IMR-90 (cell line): ENCODE measurements around the gene ABCC9. TPM values are rescaled to one million over a fixed set of nuclear protein-coding genes. Genes with fewer than 3 reads are reported as not detected.

Source experiments
- ATAC-seq: fragments of 200-7000 bp; cut with Tn5 transposase; 2 replicates; pipeline ENCODE4 v1.9.1; 2020; ENCODE audit warnings: low read depth, mild to moderate bottlenecking, moderate library complexity
- BruUV-seq: library from RNA; stranded (reverse); fragments of 400-500 nt; replicated peaks from 2 replicates; lab custom pipeline; 2021; lab: Mats Ljungman, UMichigan
- CTCF ChIA-PET: fragments of 300-600 bp; formaldehyde crosslinking; extraction: SDS; loops from one replicate; lab custom pipeline; 2021; ENCODE audit warnings: antibody characterized with exemption; lab: Yijun Ruan, JAX
- POLR2A ChIA-PET: fragments of 300-600 bp; sonication (Branson Sonifier 250); formaldehyde crosslinking; loops from one replicate; lab custom pipeline; 2022; ENCODE audit warnings: antibody characterized with exemption; ENCODE audit not compliant: unreplicated experiment; lab: Charles Lee
- DNase-seq: peaks from one replicate; pipeline ENCODE4 v3.0.0; 2013
- H2AFZ ChIP-seq: replicated peaks from 2 replicates; pipeline ENCODE3; 2013; ENCODE audit warnings: low read length, mild to moderate bottlenecking; ENCODE audit not compliant: poor library complexity
- H2AK5ac ChIP-seq: 2 replicates; pipeline ENCODE4 v1.6.1; 2013; ENCODE audit warnings: low read depth, low read length, inconsistent platforms
- H2AK9ac ChIP-seq: replicated peaks from 2 replicates; pipeline ENCODE3; 2013; ENCODE audit warnings: mild to moderate bottlenecking, low read depth, low read length, moderate library complexity; ENCODE audit not compliant: poor library complexity
- H2BK120ac ChIP-seq: 2 replicates; pipeline ENCODE4 v1.6.1; 2013; ENCODE audit warnings: low read depth, low read length, inconsistent platforms
- H2BK15ac ChIP-seq: 3 replicates; pipeline ENCODE4 v1.6.1; 2013; ENCODE audit warnings: low read depth, low read length, inconsistent platforms
- H2BK20ac ChIP-seq: 2 replicates; pipeline ENCODE4 v1.6.1; 2013; ENCODE audit warnings: low read depth, mild to moderate bottlenecking, inconsistent platforms, low read length, moderate library complexity
- H2BK5ac ChIP-seq: 2 replicates; pipeline ENCODE4 v1.6.1; 2013; ENCODE audit warnings: mild to moderate bottlenecking, low read depth, low read length, inconsistent platforms; ENCODE audit not compliant: poor library complexity, severe bottlenecking
- H3K14ac ChIP-seq: replicated peaks from 2 replicates; pipeline ENCODE4 v1.6.1; 2013; ENCODE audit warnings: low read depth, low read length, inconsistent platforms
- H3K18ac ChIP-seq: 2 replicates; pipeline ENCODE4 v1.6.1; 2013; ENCODE audit warnings: low read depth, low read length, control low read depth
- H3K23ac ChIP-seq: 2 replicates; pipeline ENCODE4 v1.6.1; 2013; ENCODE audit warnings: low read depth, low read length, inconsistent platforms
- H3K27ac ChIP-seq: 2 replicates; pipeline ENCODE4 v1.5.1; 2013; ENCODE audit warnings: mild to moderate bottlenecking, control low read depth, low read length; ENCODE audit not compliant: insufficient read depth
- H3K27me3 ChIP-seq: 2 replicates; pipeline ENCODE4 v1.6.1; 2013; ENCODE audit warnings: low read length; ENCODE audit not compliant: control insufficient read depth, insufficient read depth
- H3K36me3 ChIP-seq: 2 replicates; pipeline ENCODE4 v1.6.1; 2013; ENCODE audit warnings: low read length, mixed read lengths; ENCODE audit not compliant: control insufficient read depth, insufficient read depth
- H3K4ac ChIP-seq: 2 replicates; pipeline ENCODE4 v1.6.1; 2013; ENCODE audit warnings: low read depth, low read length, inconsistent platforms
- H3K4me1 ChIP-seq: 2 replicates; pipeline ENCODE4 v1.6.1; 2013; ENCODE audit warnings: low read length, mixed read lengths; ENCODE audit not compliant: control insufficient read depth, insufficient read depth
- H3K4me2 ChIP-seq: 2 replicates; pipeline ENCODE4 v1.6.1; 2013; ENCODE audit warnings: low read depth, mild to moderate bottlenecking, control low read depth, low read length, moderate library complexity
- H3K4me3 ChIP-seq: 2 replicates; pipeline ENCODE4 v1.5.1; 2013; ENCODE audit warnings: low read depth, mild to moderate bottlenecking, control low read depth, low read length, moderate library complexity; ENCODE audit not compliant: insufficient read depth
- H3K56ac ChIP-seq: 2 replicates; pipeline ENCODE4 v1.6.1; 2013; ENCODE audit warnings: low read length, inconsistent platforms; ENCODE audit not compliant: insufficient read depth; ENCODE audit errors: extremely low read depth
- H3K79me1 ChIP-seq, 2 experiments: 2 replicates each; pipeline ENCODE4 v1.6.1; 2013; ENCODE audit warnings: low read length in 2 of 2, inconsistent platforms in 1 of 2, low read depth in 1 of 2
- H3K9ac ChIP-seq: 2 replicates; pipeline ENCODE4 v1.6.1; 2013; ENCODE audit warnings: low read depth, low read length, control low read depth
- H3K9me1 ChIP-seq: 2 replicates; pipeline ENCODE4 v1.6.1; 2013; ENCODE audit warnings: low read length, inconsistent platforms; ENCODE audit not compliant: insufficient read depth
- H3K9me3 ChIP-seq: 2 replicates; pipeline ENCODE4 v1.6.1; 2013; ENCODE audit warnings: low read length; ENCODE audit not compliant: control insufficient read depth, insufficient read depth
- H4K20me1 ChIP-seq: 2 replicates; pipeline ENCODE4 v1.6.1; 2013; ENCODE audit warnings: low read length, inconsistent platforms; ENCODE audit not compliant: insufficient read depth
- H4K5ac ChIP-seq: 2 replicates; pipeline ENCODE4 v1.6.1; 2013; ENCODE audit warnings: mild to moderate bottlenecking, low read depth, low read length, control low read depth
- H4K8ac ChIP-seq, 2 experiments: 2 replicates each; pipeline ENCODE4 v1.6.1; 2013; ENCODE audit warnings: low read depth in 2 of 2, low read length in 2 of 2, control low read depth in 1 of 2, inconsistent platforms in 1 of 2
- H4K91ac ChIP-seq: 2 replicates; pipeline ENCODE4 v1.6.1; 2013; ENCODE audit warnings: low read depth, low read length, inconsistent platforms; ENCODE audit not compliant: insufficient read depth
- BHLHE40 ChIP-seq: fragments of 150-350 bp; IDR thresholded peaks from 2 replicates; pipeline ENCODE4 v1.6.1; 2016; ENCODE audit warnings: mild to moderate bottlenecking, low read depth, low read length
- CEBPB ChIP-seq: IDR thresholded peaks from 2 replicates; pipeline ENCODE4 v1.6.1; 2012; ENCODE audit warnings: low read depth, low read length, improper control_type of control experiment
- CHD1 ChIP-seq: IDR thresholded peaks from 2 replicates; pipeline ENCODE4 v1.6.1; 2012; ENCODE audit warnings: low read depth, low read length, improper control_type of control experiment
- FOS ChIP-seq: fragments of 150-350 bp; IDR thresholded peaks from 2 replicates; pipeline ENCODE4 v1.6.1; 2016; ENCODE audit warnings: low read depth, low read length
- MAFK ChIP-seq: IDR thresholded peaks from 2 replicates; pipeline ENCODE4 v1.6.1; 2012; ENCODE audit warnings: low read depth, low read length, improper control_type of control experiment
- MAZ ChIP-seq: IDR thresholded peaks from 2 replicates; pipeline ENCODE4 v1.6.1; 2012; ENCODE audit warnings: low read depth, mild to moderate bottlenecking, low read length, improper control_type of control experiment, moderate library complexity, borderline replicate concordance
- MXI1 ChIP-seq: IDR thresholded peaks from 2 replicates; pipeline ENCODE4 v1.6.1; 2012; ENCODE audit warnings: low read depth, mild to moderate bottlenecking, low read length, moderate library complexity, borderline replicate concordance
- NFE2L2 ChIP-seq: fragments of 150-350 bp; IDR thresholded peaks from 2 replicates; pipeline ENCODE4 v1.6.1; 2016; ENCODE audit warnings: low read depth, mild to moderate bottlenecking, low read length
- POLR2A ChIP-seq: IDR thresholded peaks from 2 replicates; pipeline ENCODE4 v1.6.1; 2012; ENCODE audit warnings: mild to moderate bottlenecking, low read depth, low read length
- RAD21 ChIP-seq: IDR thresholded peaks from 2 replicates; pipeline ENCODE4 v1.6.1; 2012; ENCODE audit warnings: low read length, improper control_type of control experiment
- RCOR1 ChIP-seq: IDR thresholded peaks from 2 replicates; pipeline ENCODE4 v1.6.1; 2012; ENCODE audit warnings: mild to moderate bottlenecking, low read length, improper control_type of control experiment; ENCODE audit not compliant: insufficient replicate concordance
- RFX5 ChIP-seq: IDR thresholded peaks from 2 replicates; pipeline ENCODE4 v1.8.0; 2012; ENCODE audit warnings: low read depth, mild to moderate bottlenecking, low read length, moderate library complexity
- SMC3 ChIP-seq: fragments of 150-350 bp; IDR thresholded peaks from 2 replicates; pipeline ENCODE4 v1.6.1; 2016; ENCODE audit warnings: low read depth, mild to moderate bottlenecking, antibody characterized with exemption, low read length, moderate library complexity
- WGBS, 2 experiments: methylation state at CpG; one replicate each; pipeline versions ENCODE4 v1.1.5 to v1.1.7; 2013; ENCODE audit warnings: missing lambda C conversion rate in 2 of 2; ENCODE audit not compliant: insufficient read length in 1 of 2; ENCODE audit errors: extremely low coverage in 2 of 2; 5-methylcytosine and 5-hydroxymethylcytosine counted together
- dilution Hi-C: fragments of 300-500 bp; cut with HindIII; formaldehyde crosslinking; loops from one replicate; pipeline ENCODE4 v1.14.3; 2018; ENCODE audit warnings: low sequenced_read_pairs; ENCODE audit not compliant: unreplicated experiment
- in situ Hi-C: fragments of 300-500 bp; cut with MboI; formaldehyde crosslinking; loops from 3 replicates; pipeline ENCODE4 v1.14.3; 2019; ENCODE audit warnings: low sequenced_read_pairs, inconsistent platforms, mixed read lengths
- intact Hi-C: fragments of 100-400 bp; cut with micrococcal nuclease; formaldehyde crosslinking; loops from 2 replicates; pipeline ENCODE4 v1.10.0; 2022
- polyA plus RNA-seq, 3 experiments: library from polyadenylated mRNA; depleted of rRNA; stranded (reverse); fragments of >200 nt; gene quantifications; 2 replicates each; pipeline ENCODE4 v1.2.3, GENCODE V29; 2012; ENCODE audit warnings: low replicate concordance in 1 of 3
- total RNA-seq: library from RNA; depleted of rRNA; stranded (reverse); fragments of >200 nt; gene quantifications from 2 replicates; pipeline ENCODE4 v1.2.3, GENCODE V29; 2012
- TF ChIP-seq, protein P1 (sequence below): conservative IDR thresholded peaks from 2 replicates; pipeline ENCODE4 v1.5.1; 2012; ENCODE audit warnings: mild to moderate bottlenecking, low read depth, low read length, improper control_type of control experiment
- TF ChIP-seq, protein P2 (sequence below): fragments of 150-350 bp; IDR thresholded peaks from 2 replicates; pipeline ENCODE4 v1.6.1; 2016; ENCODE audit warnings: low read depth, mild to moderate bottlenecking, low read length, moderate library complexity, borderline replicate concordance
- TF ChIP-seq, protein P3 (sequence below): fragments of 150-350 bp; IDR thresholded peaks from 2 replicates; pipeline ENCODE4 v1.6.1; 2017; ENCODE audit warnings: mild to moderate bottlenecking, antibody characterized with exemption, low read length, low read depth

ABCC9 gene
- total and polyA plus RNA-seq, 2 of the 4 experiments (the other 2 are of a cell fraction) = 1.2 to 6.6 TPM

DNA sequence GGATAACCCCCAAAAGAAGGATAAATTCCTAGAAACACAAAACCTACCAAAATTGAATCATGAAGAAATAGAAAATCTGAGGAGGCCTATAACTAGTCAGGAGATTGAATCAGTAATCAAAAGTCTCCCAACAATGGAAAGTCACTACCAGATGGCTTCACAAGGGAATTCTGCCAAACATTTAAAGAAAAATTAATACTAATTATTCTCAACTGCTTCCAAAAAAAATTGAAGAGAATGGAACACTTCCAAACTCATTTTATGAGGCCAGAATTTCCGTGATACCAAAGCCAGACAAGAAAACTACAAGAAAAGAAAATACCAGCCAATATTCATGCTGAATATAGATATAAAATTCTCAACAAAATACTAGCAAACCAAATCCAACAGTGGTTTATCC, 7.8 kb upstream of the ABCC9 start:
- no peak overlapping the region for H4K5ac ChIP-seq
- TF ChIP-seq CEBPB (no peak), CHD1 (no peak), FOS (no peak), MAFK (no peak), MXI1 (no peak), RFX5 (no peak), NFE2L2 (no peak), RCOR1 (no peak), RAD21 (no peak), POLR2A (no peak), MAZ (no peak), SMC3 (no peak), BHLHE40 (no peak)
- TF ChIP-seq, protein P1, sequence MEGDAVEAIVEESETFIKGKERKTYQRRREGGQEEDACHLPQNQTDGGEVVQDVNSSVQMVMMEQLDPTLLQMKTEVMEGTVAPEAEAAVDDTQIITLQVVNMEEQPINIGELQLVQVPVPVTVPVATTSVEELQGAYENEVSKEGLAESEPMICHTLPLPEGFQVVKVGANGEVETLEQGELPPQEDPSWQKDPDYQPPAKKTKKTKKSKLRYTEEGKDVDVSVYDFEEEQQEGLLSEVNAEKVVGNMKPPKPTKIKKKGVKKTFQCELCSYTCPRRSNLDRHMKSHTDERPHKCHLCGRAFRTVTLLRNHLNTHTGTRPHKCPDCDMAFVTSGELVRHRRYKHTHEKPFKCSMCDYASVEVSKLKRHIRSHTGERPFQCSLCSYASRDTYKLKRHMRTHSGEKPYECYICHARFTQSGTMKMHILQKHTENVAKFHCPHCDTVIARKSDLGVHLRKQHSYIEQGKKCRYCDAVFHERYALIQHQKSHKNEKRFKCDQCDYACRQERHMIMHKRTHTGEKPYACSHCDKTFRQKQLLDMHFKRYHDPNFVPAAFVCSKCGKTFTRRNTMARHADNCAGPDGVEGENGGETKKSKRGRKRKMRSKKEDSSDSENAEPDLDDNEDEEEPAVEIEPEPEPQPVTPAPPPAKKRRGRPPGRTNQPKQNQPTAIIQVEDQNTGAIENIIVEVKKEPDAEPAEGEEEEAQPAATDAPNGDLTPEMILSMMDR = no peak
- TF ChIP-seq, protein P2, sequence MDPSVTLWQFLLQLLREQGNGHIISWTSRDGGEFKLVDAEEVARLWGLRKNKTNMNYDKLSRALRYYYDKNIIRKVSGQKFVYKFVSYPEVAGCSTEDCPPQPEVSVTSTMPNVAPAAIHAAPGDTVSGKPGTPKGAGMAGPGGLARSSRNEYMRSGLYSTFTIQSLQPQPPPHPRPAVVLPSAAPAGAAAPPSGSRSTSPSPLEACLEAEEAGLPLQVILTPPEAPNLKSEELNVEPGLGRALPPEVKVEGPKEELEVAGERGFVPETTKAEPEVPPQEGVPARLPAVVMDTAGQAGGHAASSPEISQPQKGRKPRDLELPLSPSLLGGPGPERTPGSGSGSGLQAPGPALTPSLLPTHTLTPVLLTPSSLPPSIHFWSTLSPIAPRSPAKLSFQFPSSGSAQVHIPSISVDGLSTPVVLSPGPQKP = no peak
- TF ChIP-seq, protein P3, sequence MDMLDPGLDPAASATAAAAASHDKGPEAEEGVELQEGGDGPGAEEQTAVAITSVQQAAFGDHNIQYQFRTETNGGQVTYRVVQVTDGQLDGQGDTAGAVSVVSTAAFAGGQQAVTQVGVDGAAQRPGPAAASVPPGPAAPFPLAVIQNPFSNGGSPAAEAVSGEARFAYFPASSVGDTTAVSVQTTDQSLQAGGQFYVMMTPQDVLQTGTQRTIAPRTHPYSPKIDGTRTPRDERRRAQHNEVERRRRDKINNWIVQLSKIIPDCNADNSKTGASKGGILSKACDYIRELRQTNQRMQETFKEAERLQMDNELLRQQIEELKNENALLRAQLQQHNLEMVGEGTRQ = no peak
- no peak overlapping the region for H3K4me2 ChIP-seq
- no peaks in the 10 kb centered on the region for H3K4me1 ChIP-seq
- no peaks in the 10 kb centered on the region for H3K9me1 ChIP-seq
- H2AK9ac ChIP-seq = no peak overlapping the region
- no peak for DNase-seq
- dilution Hi-C loops (no loop called here), intact Hi-C loops (no loop called here), in situ Hi-C loops (no loop called here)
- no peak overlapping the region for H4K91ac ChIP-seq
- no peaks in the 10 kb centered on the region for H4K20me1 ChIP-seq
- H3K23ac ChIP-seq = no peak overlapping the region
- H3K27me3 ChIP-seq = no peaks in the 10 kb centered on the region
- no peak for ATAC-seq
- no peak overlapping the region for H4K8ac ChIP-seq
- no peaks in the 10 kb centered on the region for H3K79me1 ChIP-seq
- no peak overlapping the region for H2BK20ac ChIP-seq
- H3K36me3 ChIP-seq = no peaks in the 10 kb centered on the region
- H3K14ac ChIP-seq = no peak overlapping the region
- no peak overlapping the region for H2AFZ ChIP-seq
- H3K27ac ChIP-seq = no peak overlapping the region
- H2BK15ac ChIP-seq = no peak overlapping the region
- no peak overlapping the region for H2BK5ac ChIP-seq
- H3K4ac ChIP-seq = no peak overlapping the region
- H3K4me3 ChIP-seq = no peak overlapping the region
- H3K9ac ChIP-seq = no peak overlapping the region
- BruUV-seq = no TSS peak
- H2AK5ac ChIP-seq = no peak overlapping the region
- H2BK120ac ChIP-seq = no peak overlapping the region
- no peak overlapping the region for H3K56ac ChIP-seq
- peaks cover 7% of the 10 kb centered on the region; the same call in 1 of the 2 replicates for H3K9me3 ChIP-seq
- ChIA-PET CTCF (no interaction called here), POLR2A (no interaction called here)
- WGBS, 2 experiments = no CpG with 5 or more reads among the region's 1 CpG
- no peak overlapping the region for H3K18ac ChIP-seq
